Chondrocyte (in vitro differentiated cells): ENCODE data around the gene SLC44A3. TPM values are rescaled to one million over a fixed set of nuclear protein-coding genes. Genes with fewer than 3 reads are reported as not detected.

Experiments used
- DNase-seq: peaks from one replicate; pipeline ENCODE4 v3.0.0; 2021; ENCODE audit warnings: mixed read lengths, low spot score
- H3K27ac Mint-ChIP-seq: one replicate; pipeline ENCODE4 v1.8.0; 2021; ENCODE audit warnings: mild to moderate bottlenecking, moderate library complexity, mixed read lengths; ENCODE audit not compliant: unreplicated experiment
- H3K27me3 Mint-ChIP-seq: 2 replicates; pipeline ENCODE4 v1.8.0; 2021; ENCODE audit warnings: low read depth, mixed read lengths
- H3K36me3 Mint-ChIP-seq: 2 replicates; pipeline ENCODE4 v1.8.0; 2021; ENCODE audit warnings: low read depth, mixed read lengths
- H3K4me1 Mint-ChIP-seq: 2 replicates; pipeline ENCODE4 v1.8.0; 2021; ENCODE audit warnings: low read depth, mild to moderate bottlenecking, mixed read lengths
- H3K4me3 Mint-ChIP-seq: one replicate; pipeline ENCODE4 v1.8.0; 2021; ENCODE audit warnings: mild to moderate bottlenecking, moderate library complexity, mixed read lengths; ENCODE audit not compliant: unreplicated experiment
- H3K9me3 Mint-ChIP-seq: 2 replicates; pipeline ENCODE4 v1.8.0; 2021; ENCODE audit warnings: low read depth, mixed read lengths
- CTCF ChIP-seq: fragments of 200-600 bp; sonication (generic); IDR thresholded peaks from 2 replicates; pipeline ENCODE4 v1.5.0; 2021; ENCODE audit warnings: antibody characterized with exemption, mild to moderate bottlenecking, moderate library complexity
- total RNA-seq: library from RNA; stranded (reverse); gene quantifications from 3 replicates; pipeline ENCODE4 v1.2.1, GENCODE V29; 2021

The SLC44A3 gene
- total RNA-seq, 1 donor from 2014 or later = 2.5 TPM

- Mint-ChIP-seq H3K9me3 (no peaks in the 10 kb centered on the region), H3K4me1 (peaks cover 50% of the 10 kb centered on the region), H3K27ac (no peak overlapping the region), H3K36me3 (peaks cover 4% of the 10 kb centered on the region), H3K27me3 (no peaks in the 10 kb centered on the region), H3K4me3 (peak overlapping the region; percentile 80)
- TF ChIP-seq CTCF = no peak
- no peak for DNase-seq
These were observed 108.3 kb downstream of the SLC44A3 start for GRCh38 chr1:94928293-94928939.

- Mint-ChIP-seq H3K36me3 (peaks cover 1% of the 10 kb centered on the region), H3K27me3 (no peaks in the 10 kb centered on the region), H3K4me1 (peaks cover 39% of the 10 kb centered on the region), H3K4me3 (peak overlapping the region; percentile 45), H3K9me3 (no peaks in the 10 kb centered on the region), H3K27ac (peak overlapping the region; percentile 65)
- no peak for TF ChIP-seq CTCF
- no peak for DNase-seq
These were observed 109.4 kb downstream of the SLC44A3 start for GRCh38 chr1:94929351-94930217.

- no peak for DNase-seq
- Mint-ChIP-seq H3K4me1 (peaks cover 50% of the 10 kb centered on the region), H3K4me3 (no peak overlapping the region), H3K9me3 (no peaks in the 10 kb centered on the region), H3K27me3 (no peaks in the 10 kb centered on the region), H3K36me3 (no peaks in the 10 kb centered on the region), H3K27ac (no peak overlapping the region)
- no peak for TF ChIP-seq CTCF
These were observed 111.2 kb downstream of the SLC44A3 start for GRCh38 chr1:94931254-94931841.

GRCh38 chr1:94934551-94934950 is 114.4 kb downstream of the SLC44A3 start:
- no peak for DNase-seq
- Mint-ChIP-seq H3K4me1 (peaks cover 52% of the 10 kb centered on the region), H3K36me3 (no peaks in the 10 kb centered on the region), H3K27me3 (no peaks in the 10 kb centered on the region), H3K4me3 (no peak overlapping the region), H3K27ac (no peak overlapping the region), H3K9me3 (no peaks in the 10 kb centered on the region)
- no peak for TF ChIP-seq CTCF

DNA sequence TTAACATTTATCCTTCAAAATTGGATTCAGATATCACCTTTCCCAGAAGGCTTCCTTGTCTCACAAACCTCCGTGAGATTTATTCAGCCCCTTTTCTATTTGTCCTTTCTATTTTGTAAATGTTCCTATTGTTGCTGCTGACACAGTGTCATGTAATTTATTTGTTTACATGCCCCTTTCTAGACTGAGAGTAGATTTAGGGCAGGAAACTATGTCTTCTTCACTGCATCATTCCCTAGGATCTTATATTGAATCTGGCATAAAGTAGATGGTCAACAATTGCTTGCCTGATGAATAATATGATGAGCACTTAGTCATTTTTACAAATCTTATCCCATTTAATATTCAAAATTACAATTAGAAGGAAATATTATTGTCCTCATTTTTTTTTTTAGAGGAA is 114.9 kb downstream of the SLC44A3 start:
- no peak for TF ChIP-seq CTCF
- H3K9me3 Mint-ChIP-seq = no peaks in the 10 kb centered on the region

More for the DNA sequence above, 114.9 kb downstream of the SLC44A3 start:
- H3K4me3 Mint-ChIP-seq = no peak overlapping the region
- H3K27me3 Mint-ChIP-seq = no peaks in the 10 kb centered on the region
- no peaks in the 10 kb centered on the region for H3K36me3 Mint-ChIP-seq
- no peak overlapping the region for H3K27ac Mint-ChIP-seq
- H3K4me1 Mint-ChIP-seq = peaks cover 49% of the 10 kb centered on the region
- no peak for DNase-seq
